Upper lobe of right lung (tissue), 1 donor: ENCODE data around the gene CXCL16. TPM values are rescaled to one million over a fixed set of nuclear protein-coding genes. Genes with fewer than 3 reads are reported as not detected.

Experiments used
- ATAC-seq: fragments of 200-7000 bp; cut with Tn5 transposase; one replicate; pipeline ENCODE4 v1.9.1; 2020; ENCODE audit warnings: mild to moderate bottlenecking, moderate library complexity
- DNase-seq: peaks from one replicate; pipeline ENCODE4 v3.0.0-alpha.2; 2020
- H3K27ac ChIP-seq: fragments of 200-600 bp; one replicate; pipeline ENCODE4 v1.8.0; 2022
- H3K27me3 ChIP-seq: fragments of 200-600 bp; one replicate; pipeline ENCODE4 v1.8.0; 2022; ENCODE audit warnings: mild to moderate bottlenecking
- H3K36me3 ChIP-seq: fragments of 200-600 bp; one replicate; pipeline ENCODE4 v1.8.0; 2022
- H3K4me1 ChIP-seq: fragments of 200-600 bp; one replicate; pipeline ENCODE4 v1.8.0; 2022
- H3K4me3 ChIP-seq: fragments of 200-600 bp; one replicate; pipeline ENCODE4 v1.8.0; 2022; ENCODE audit warnings: mild to moderate bottlenecking
- H3K9me3 ChIP-seq: fragments of 200-600 bp; one replicate; pipeline ENCODE4 v1.8.0; 2022
- intact Hi-C: fragments of 100-400 bp; cut with DNase I; formaldehyde crosslinking; loops from one replicate; pipeline ENCODE4 v1.11.0; 2022
- total RNA-seq: library from RNA; stranded (reverse); fragmentation: NEBNext Ultra II Directional; extraction: Animal tissue kit (Norgen Biotek cat#: 25700); gene quantifications from one replicate; pipeline ENCODE4 v1.2.1, GENCODE V29; 2021
- TF ChIP-seq, protein P1 (sequence below): fragments of 200-600 bp; IDR thresholded peaks from one replicate; pipeline ENCODE4 v1.8.0; 2022; ENCODE audit warnings: antibody characterized with exemption
- donor health status: DM: no; HTN: yes; CAD: no; lungs with severe emphysema.

The CXCL16 gene
- total RNA-seq, 1 donor from 2014 or later, result 169 TPM

GRCh38 chr17:4748686-4749085 is 9.0 kb upstream of the CXCL16 start:
- TF ChIP-seq, protein P1, sequence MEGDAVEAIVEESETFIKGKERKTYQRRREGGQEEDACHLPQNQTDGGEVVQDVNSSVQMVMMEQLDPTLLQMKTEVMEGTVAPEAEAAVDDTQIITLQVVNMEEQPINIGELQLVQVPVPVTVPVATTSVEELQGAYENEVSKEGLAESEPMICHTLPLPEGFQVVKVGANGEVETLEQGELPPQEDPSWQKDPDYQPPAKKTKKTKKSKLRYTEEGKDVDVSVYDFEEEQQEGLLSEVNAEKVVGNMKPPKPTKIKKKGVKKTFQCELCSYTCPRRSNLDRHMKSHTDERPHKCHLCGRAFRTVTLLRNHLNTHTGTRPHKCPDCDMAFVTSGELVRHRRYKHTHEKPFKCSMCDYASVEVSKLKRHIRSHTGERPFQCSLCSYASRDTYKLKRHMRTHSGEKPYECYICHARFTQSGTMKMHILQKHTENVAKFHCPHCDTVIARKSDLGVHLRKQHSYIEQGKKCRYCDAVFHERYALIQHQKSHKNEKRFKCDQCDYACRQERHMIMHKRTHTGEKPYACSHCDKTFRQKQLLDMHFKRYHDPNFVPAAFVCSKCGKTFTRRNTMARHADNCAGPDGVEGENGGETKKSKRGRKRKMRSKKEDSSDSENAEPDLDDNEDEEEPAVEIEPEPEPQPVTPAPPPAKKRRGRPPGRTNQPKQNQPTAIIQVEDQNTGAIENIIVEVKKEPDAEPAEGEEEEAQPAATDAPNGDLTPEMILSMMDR, result no peak
- DNase-seq, result no peak
- H3K27ac ChIP-seq, result no peak overlapping the region
- ATAC-seq, result peak; percentile 39
- intact Hi-C loops, result no loop called here
- H3K4me1 ChIP-seq, result no peaks in the 10 kb centered on the region
- peaks cover 11% of the 10 kb centered on the region for H3K27me3 ChIP-seq
- H3K9me3 ChIP-seq, result no peaks in the 10 kb centered on the region
- no peaks in the 10 kb centered on the region for H3K36me3 ChIP-seq
- H3K4me3 ChIP-seq, result no peak overlapping the region

DNA sequence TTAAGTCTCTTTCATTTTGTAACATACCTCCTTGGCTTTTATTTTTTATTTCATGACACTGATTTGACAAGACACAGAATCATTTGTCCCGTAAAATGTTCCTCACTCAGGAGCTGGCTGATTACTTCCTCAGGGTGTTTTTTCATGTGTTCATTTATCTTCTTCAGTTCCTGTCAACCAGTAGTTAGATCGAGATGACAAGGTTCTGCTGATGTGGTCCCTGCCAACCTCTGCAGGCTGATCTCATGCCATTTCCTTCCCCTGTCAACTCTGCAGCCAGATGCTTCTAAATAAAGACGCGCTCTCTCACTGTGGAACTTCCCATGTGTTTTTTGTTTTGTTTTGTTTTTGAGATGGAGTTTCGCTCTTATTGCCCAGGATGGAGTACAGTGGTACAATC is 8.1 kb upstream of the CXCL16 start:
- H3K9me3 ChIP-seq, result no peaks in the 10 kb centered on the region
- no peaks in the 10 kb centered on the region for H3K4me1 ChIP-seq
- TF ChIP-seq, protein P1, result no peak
- peak overlapping the region; percentile 8 for H3K4me3 ChIP-seq
- H3K27ac ChIP-seq, result no peak overlapping the region
- H3K27me3 ChIP-seq, result peaks cover 7% of the 10 kb centered on the region
- DNase-seq, result no peak
- intact Hi-C loops, result no loop called here
- ATAC-seq, result peak; percentile 77
- no peaks in the 10 kb centered on the region for H3K36me3 ChIP-seq

GRCh38 chr17:4744999-4745969 is 5.6 kb upstream of the CXCL16 start:
- H3K4me3 ChIP-seq, result no peak overlapping the region
- H3K27ac ChIP-seq, result no peak overlapping the region
- ATAC-seq, result no peak
- no peaks in the 10 kb centered on the region for H3K4me1 ChIP-seq
- H3K27me3 ChIP-seq, result peaks cover 4% of the 10 kb centered on the region
- no peaks in the 10 kb centered on the region for H3K36me3 ChIP-seq
- TF ChIP-seq, protein P1, result no peak
- H3K9me3 ChIP-seq, result no peaks in the 10 kb centered on the region
- DNase-seq, result no peak
- intact Hi-C loops, result no loop called here

- no peak for DNase-seq
- Histone ChIP-seq H3K4me1 (no peaks in the 10 kb centered on the region), H3K36me3 (no peaks in the 10 kb centered on the region), H3K27ac (no peak overlapping the region), H3K9me3 (no peaks in the 10 kb centered on the region), H3K27me3 (no peaks in the 10 kb centered on the region), H3K4me3 (no peak overlapping the region)
- intact Hi-C loops, result no loop called here
- ATAC-seq, result no peak
- TF ChIP-seq, protein P1, result no peak
These were observed 4.2 kb upstream of the CXCL16 start for GRCh38 chr17:4743898-4744297.

- no peak overlapping the region for H3K27ac ChIP-seq
- H3K4me1 ChIP-seq, result no peaks in the 10 kb centered on the region
- no peaks in the 10 kb centered on the region for H3K9me3 ChIP-seq
- no peaks in the 10 kb centered on the region for H3K36me3 ChIP-seq
- TF ChIP-seq, protein P1, result no peak
- no peak for ATAC-seq
- intact Hi-C loops, result no loop called here
- H3K27me3 ChIP-seq, result no peaks in the 10 kb centered on the region
- no peak overlapping the region for H3K4me3 ChIP-seq
- DNase-seq, result no peak
These were observed 3.5 kb upstream of the CXCL16 start for GRCh38 chr17:4743216-4743615.
